GM23338 (cell line): ENCODE measurements around the gene MRPS5. TPM values are rescaled to one million over a fixed set of nuclear protein-coding genes. Genes with fewer than 3 reads are reported as not detected.

ENCODE experiments used
- ATAC-seq: fragments of 200-7000 bp; cut with Tn5 transposase; 3 replicates; pipeline ENCODE4 v1.9.1; 2020
- DNase-seq: peaks from one replicate; pipeline ENCODE4 v3.0.0-alpha.2; 2015; ENCODE audit warnings: low spot score
- H2AFZ ChIP-seq: fragments of 200-600 bp; sonication (generic); 2 replicates; pipeline ENCODE4 v1.8.0; 2016; ENCODE audit warnings: antibody characterized with exemption, mild to moderate bottlenecking, moderate library complexity
- H3F3A ChIP-seq: fragments of 200-600 bp; sonication (generic); replicated peaks from 2 replicates; pipeline ENCODE4 v1.8.0; 2017; ENCODE audit warnings: antibody characterized with exemption, mixed run types, low read depth
- H3K27ac ChIP-seq: fragments of 200-600 bp; sonication (generic); 2 replicates; pipeline ENCODE4 v1.6.1; 2016; ENCODE audit warnings: low read depth
- H3K27me3 ChIP-seq: fragments of 200-600 bp; sonication (generic); 2 replicates; pipeline ENCODE4 v1.8.0; 2016; ENCODE audit warnings: mild to moderate bottlenecking, mixed run types, moderate library complexity; ENCODE audit not compliant: insufficient read depth
- H3K36me3 ChIP-seq: fragments of 200-600 bp; sonication (generic); 2 replicates; pipeline ENCODE4 v1.8.0; 2016; ENCODE audit warnings: mild to moderate bottlenecking; ENCODE audit not compliant: insufficient read depth
- H3K4me1 ChIP-seq: fragments of 200-600 bp; sonication (generic); 2 replicates; pipeline ENCODE4 v1.8.0; 2016; ENCODE audit warnings: mild to moderate bottlenecking, moderate library complexity; ENCODE audit not compliant: insufficient read depth
- H3K4me2 ChIP-seq: fragments of 200-600 bp; sonication (generic); 2 replicates; pipeline ENCODE4 v1.7.1; 2017; ENCODE audit warnings: mixed run types
- H3K4me3 ChIP-seq: fragments of 200-600 bp; sonication (generic); 2 replicates; pipeline ENCODE4 v1.6.1; 2016; ENCODE audit warnings: mixed run types
- H3K79me2 ChIP-seq: fragments of 200-600 bp; sonication (generic); replicated peaks from 2 replicates; pipeline ENCODE4 v1.8.0; 2017; ENCODE audit warnings: mild to moderate bottlenecking; ENCODE audit not compliant: insufficient read depth
- H3K9me2 ChIP-seq: fragments of 200-600 bp; sonication (generic); 2 replicates; pipeline ENCODE4 v1.8.0; 2017; ENCODE audit not compliant: insufficient read depth
- H4K20me1 ChIP-seq: fragments of 200-600 bp; sonication (generic); replicated peaks from 2 replicates; pipeline ENCODE4 v1.8.0; 2017; ENCODE audit warnings: mild to moderate bottlenecking; ENCODE audit not compliant: insufficient read depth
- H3K27ac Mint-ChIP-seq: 2 replicates; pipeline ENCODE4 v1.8.0; 2020; ENCODE audit warnings: inconsistent platforms, mild to moderate bottlenecking, moderate library complexity, mixed read lengths
- H3K27me3 Mint-ChIP-seq: 3 replicates; pipeline ENCODE4 v1.8.0; 2022; ENCODE audit warnings: low read depth, mild to moderate bottlenecking, moderate library complexity, mixed read lengths, inconsistent platforms; ENCODE audit not compliant: insufficient read depth, poor library complexity
- H3K36me3 Mint-ChIP-seq: 3 replicates; pipeline ENCODE4 v1.8.0; 2021; ENCODE audit warnings: low read depth, mild to moderate bottlenecking, inconsistent platforms, moderate library complexity, mixed read lengths
- H3K4me1 Mint-ChIP-seq: 3 replicates; pipeline ENCODE4 v1.8.0; 2020; ENCODE audit warnings: mild to moderate bottlenecking, inconsistent platforms, mixed read lengths
- H3K4me3 Mint-ChIP-seq: 3 replicates; pipeline ENCODE4 v1.8.0; 2021; ENCODE audit warnings: moderate library complexity, mild to moderate bottlenecking, inconsistent platforms, mixed read lengths
- H3K9me3 Mint-ChIP-seq: 3 replicates; pipeline ENCODE4 v1.8.0; 2020; ENCODE audit warnings: moderate library complexity, mild to moderate bottlenecking, inconsistent platforms, mixed read lengths
- POLR2AphosphoS5 ChIP-seq: IDR thresholded peaks from 2 replicates; pipeline ENCODE4 v1.6.1; 2016; ENCODE audit warnings: antibody characterized with exemption, low read depth
- STAT1 ChIP-seq: IDR thresholded peaks from one replicate; pipeline ENCODE4 v1.6.1; 2016; ENCODE audit warnings: antibody characterized with exemption; ENCODE audit not compliant: unreplicated experiment
- ZNF114 ChIP-seq: fragments of 250-450 bp; sonication (Bioruptor Pico); IDR thresholded peaks from 2 replicates; pipeline ENCODE4 v1.5.0; 2020; ENCODE audit warnings: mild to moderate bottlenecking, moderate library complexity
- polyA plus RNA-seq: library from polyadenylated mRNA; unstranded; fragments of >200 nt; fragmentation: Nextera tagmentation; extraction: Ambion mirVana; gene quantifications from 2 replicates; pipeline ENCODE4 v1.2.1, GENCODE V29; 2016
- total RNA-seq: library from RNA; depleted of rRNA; stranded (reverse); fragments of >200 nt; shearing (Covaris generic); gene quantifications from 2 replicates; pipeline ENCODE4 v1.2.3, GENCODE V29; 2014
- TF ChIP-seq, protein P1 (sequence below), 2 experiments: fragments of 200-600 bp in 1 of 2; sonication (generic) in 1 of 2; conservative IDR thresholded peaks; 2 replicates each; pipeline versions ENCODE4 v1.5.1 to v1.6.1; 2016 to 2017; ENCODE audit warnings: antibody characterized with exemption in 2 of 2, low read depth in 2 of 2, mild to moderate bottlenecking in 2 of 2, moderate library complexity in 1 of 2
- TF ChIP-seq, protein P2 (sequence below): fragments of 250-450 bp; sonication (Bioruptor Pico); IDR thresholded peaks from 2 replicates; pipeline ENCODE4 v1.5.0; 2020; ENCODE audit warnings: mild to moderate bottlenecking, moderate library complexity

Gene MRPS5
- total and polyA plus RNA-seq, 2 experiments from 2014 or later = 51.9 to 79.0 TPM

DNA sequence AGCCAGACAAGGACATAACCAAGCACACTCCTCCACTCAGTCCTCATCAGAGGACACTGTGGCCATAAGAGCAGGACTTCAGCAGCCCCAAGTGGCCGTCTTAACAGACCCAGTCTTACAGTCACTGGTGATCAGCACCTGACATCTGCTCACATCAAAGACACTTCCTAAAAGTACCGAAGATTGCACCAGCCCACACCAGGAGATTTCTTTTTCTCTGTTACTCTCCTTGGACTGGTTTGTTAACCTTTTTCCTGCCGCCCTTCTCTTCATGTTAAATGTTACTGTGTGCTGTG is 44.1 kb downstream of the MRPS5 start:
- DNase-seq (peak; percentile 19), ATAC-seq (peak; percentile 19)
- Histone ChIP-seq H3K79me2 (no peaks in the 10 kb centered on the region), H3F3A (no peaks in the 10 kb centered on the region), H2AFZ (peak overlapping the region; percentile 95; the same call in 1 of the 2 replicates), H3K9me2 (no peaks in the 10 kb centered on the region), H4K20me1 (no peaks in the 10 kb centered on the region), H3K4me2 (peak overlapping the region; percentile 84), H3K27me3 (peaks cover 23% of the 10 kb centered on the region; the same call in 1 of the 2 replicates), H3K4me1 (peaks cover 16% of the 10 kb centered on the region; the same call in 1 of the 2 replicates), H3K36me3 (no peaks in the 10 kb centered on the region), H3K4me3 (peak overlapping the region; percentile 71), H3K27ac (no peak overlapping the region)
- Mint-ChIP-seq H3K36me3 (no peaks in the 10 kb centered on the region), H3K4me1 (peaks cover 23% of the 10 kb centered on the region), H3K4me3 (peak overlapping the region; percentile 71), H3K9me3 (no peaks in the 10 kb centered on the region; the same call in 2 of the 3 replicates), H3K27ac (no peak overlapping the region), H3K27me3 (peaks cover 14% of the 10 kb centered on the region)
- TF ChIP-seq STAT1 (no peak), ZNF114 (CRISPR knock-in tag) (no peak), POLR2AphosphoS5 (no peak)
- TF ChIP-seq, protein P1, sequence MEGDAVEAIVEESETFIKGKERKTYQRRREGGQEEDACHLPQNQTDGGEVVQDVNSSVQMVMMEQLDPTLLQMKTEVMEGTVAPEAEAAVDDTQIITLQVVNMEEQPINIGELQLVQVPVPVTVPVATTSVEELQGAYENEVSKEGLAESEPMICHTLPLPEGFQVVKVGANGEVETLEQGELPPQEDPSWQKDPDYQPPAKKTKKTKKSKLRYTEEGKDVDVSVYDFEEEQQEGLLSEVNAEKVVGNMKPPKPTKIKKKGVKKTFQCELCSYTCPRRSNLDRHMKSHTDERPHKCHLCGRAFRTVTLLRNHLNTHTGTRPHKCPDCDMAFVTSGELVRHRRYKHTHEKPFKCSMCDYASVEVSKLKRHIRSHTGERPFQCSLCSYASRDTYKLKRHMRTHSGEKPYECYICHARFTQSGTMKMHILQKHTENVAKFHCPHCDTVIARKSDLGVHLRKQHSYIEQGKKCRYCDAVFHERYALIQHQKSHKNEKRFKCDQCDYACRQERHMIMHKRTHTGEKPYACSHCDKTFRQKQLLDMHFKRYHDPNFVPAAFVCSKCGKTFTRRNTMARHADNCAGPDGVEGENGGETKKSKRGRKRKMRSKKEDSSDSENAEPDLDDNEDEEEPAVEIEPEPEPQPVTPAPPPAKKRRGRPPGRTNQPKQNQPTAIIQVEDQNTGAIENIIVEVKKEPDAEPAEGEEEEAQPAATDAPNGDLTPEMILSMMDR (conservative IDR thresholded peaks at IDR 0.05; ENCODE audit: low read depth in 2 of 2) = peak in 1 of 2 experiments; percentile 40; a peak in 2 of 4 replicates
- TF ChIP-seq, protein P2, sequence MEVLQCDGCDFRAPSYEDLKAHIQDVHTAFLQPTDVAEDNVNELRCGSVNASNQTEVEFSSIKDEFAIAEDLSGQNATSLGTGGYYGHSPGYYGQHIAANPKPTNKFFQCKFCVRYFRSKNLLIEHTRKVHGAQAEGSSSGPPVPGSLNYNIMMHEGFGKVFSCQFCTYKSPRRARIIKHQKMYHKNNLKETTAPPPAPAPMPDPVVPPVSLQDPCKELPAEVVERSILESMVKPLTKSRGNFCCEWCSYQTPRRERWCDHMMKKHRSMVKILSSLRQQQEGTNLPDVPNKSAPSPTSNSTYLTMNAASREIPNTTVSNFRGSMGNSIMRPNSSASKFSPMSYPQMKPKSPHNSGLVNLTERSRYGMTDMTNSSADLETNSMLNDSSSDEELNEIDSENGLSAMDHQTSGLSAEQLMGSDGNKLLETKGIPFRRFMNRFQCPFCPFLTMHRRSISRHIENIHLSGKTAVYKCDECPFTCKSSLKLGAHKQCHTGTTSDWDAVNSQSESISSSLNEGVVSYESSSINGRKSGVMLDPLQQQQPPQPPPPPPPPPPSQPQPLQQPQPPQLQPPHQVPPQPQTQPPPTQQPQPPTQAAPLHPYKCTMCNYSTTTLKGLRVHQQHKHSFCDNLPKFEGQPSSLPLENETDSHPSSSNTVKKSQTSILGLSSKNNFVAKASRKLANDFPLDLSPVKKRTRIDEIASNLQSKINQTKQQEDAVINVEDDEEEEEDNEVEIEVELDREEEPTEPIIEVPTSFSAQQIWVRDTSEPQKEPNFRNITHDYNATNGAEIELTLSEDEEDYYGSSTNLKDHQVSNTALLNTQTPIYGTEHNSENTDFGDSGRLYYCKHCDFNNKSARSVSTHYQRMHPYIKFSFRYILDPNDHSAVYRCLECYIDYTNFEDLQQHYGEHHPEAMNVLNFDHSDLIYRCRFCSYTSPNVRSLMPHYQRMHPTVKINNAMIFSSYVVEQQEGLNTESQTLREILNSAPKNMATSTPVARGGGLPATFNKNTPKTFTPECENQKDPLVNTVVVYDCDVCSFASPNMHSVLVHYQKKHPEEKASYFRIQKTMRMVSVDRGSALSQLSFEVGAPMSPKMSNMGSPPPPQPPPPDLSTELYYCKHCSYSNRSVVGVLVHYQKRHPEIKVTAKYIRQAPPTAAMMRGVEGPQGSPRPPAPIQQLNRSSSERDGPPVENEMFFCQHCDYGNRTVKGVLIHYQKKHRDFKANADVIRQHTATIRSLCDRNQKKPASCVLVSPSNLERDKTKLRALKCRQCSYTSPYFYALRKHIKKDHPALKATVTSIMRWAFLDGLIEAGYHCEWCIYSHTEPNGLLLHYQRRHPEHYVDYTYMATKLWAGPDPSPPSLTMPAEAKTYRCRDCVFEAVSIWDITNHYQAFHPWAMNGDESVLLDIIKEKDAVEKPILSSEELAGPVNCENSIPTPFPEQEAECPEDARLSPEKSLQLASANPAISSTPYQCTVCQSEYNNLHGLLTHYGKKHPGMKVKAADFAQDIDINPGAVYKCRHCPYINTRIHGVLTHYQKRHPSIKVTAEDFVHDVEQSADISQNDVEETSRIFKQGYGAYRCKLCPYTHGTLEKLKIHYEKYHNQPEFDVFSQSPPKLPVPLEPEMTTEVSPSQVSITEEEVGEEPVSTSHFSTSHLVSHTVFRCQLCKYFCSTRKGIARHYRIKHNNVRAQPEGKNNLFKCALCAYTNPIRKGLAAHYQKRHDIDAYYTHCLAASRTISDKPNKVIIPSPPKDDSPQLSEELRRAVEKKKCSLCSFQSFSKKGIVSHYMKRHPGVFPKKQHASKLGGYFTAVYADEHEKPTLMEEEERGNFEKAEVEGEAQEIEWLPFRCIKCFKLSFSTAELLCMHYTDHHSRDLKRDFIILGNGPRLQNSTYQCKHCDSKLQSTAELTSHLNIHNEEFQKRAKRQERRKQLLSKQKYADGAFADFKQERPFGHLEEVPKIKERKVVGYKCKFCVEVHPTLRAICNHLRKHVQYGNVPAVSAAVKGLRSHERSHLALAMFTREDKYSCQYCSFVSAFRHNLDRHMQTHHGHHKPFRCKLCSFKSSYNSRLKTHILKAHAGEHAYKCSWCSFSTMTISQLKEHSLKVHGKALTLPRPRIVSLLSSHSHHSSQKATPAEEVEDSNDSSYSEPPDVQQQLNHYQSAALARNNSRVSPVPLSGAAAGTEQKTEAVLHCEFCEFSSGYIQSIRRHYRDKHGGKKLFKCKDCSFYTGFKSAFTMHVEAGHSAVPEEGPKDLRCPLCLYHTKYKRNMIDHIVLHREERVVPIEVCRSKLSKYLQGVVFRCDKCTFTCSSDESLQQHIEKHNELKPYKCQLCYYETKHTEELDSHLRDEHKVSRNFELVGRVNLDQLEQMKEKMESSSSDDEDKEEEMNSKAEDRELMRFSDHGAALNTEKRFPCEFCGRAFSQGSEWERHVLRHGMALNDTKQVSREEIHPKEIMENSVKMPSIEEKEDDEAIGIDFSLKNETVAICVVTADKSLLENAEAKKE (CRISPR knock-in tag) = no peak
